Testis (tissue), 3 donors: ENCODE results near the gene ATP6V0D1. TPM values are rescaled to one million over a fixed set of nuclear protein-coding genes. Genes with fewer than 3 reads are reported as not detected.

Source experiments
- DNase-seq: peaks from one replicate; pipeline ENCODE4 v3.0.0-alpha.2; 2019
- H3K27ac ChIP-seq, 2 donors: fragments of 200-600 bp; sonication (generic); one replicate each; pipeline ENCODE4 v1.5.1; 2019
- H3K27me3 ChIP-seq: fragments of 200-600 bp; sonication (generic); one replicate; pipeline ENCODE4 v1.5.1; 2019
- H3K36me3 ChIP-seq: fragments of 200-600 bp; sonication (generic); one replicate; pipeline ENCODE4 v1.5.1; 2017; ENCODE audit warnings: low read depth; ENCODE audit errors: missing control alignments
- H3K4me1 ChIP-seq: fragments of 200-600 bp; sonication (generic); one replicate; pipeline ENCODE4 v1.5.1; 2019
- H3K4me3 ChIP-seq, 2 donors: fragments of 200-600 bp; sonication (generic); one replicate each; pipeline ENCODE4 v1.5.1; 2017 to 2019
- H3K9me3 ChIP-seq: fragments of 200-600 bp; sonication (generic); one replicate; pipeline ENCODE4 v1.5.1; 2017
- POLR2A ChIP-seq: fragments of 450-650 bp; IDR thresholded peaks from one replicate; pipeline ENCODE4 v1.6.1; 2017; ENCODE audit warnings: antibody characterized with exemption, mild to moderate bottlenecking, moderate library complexity
- WGBS, 2 donors: methylation state at CpG; one replicate each; pipeline ENCODE4 v1.1.5; 2018; 5-methylcytosine and 5-hydroxymethylcytosine counted together
- intact Hi-C: fragments of 100-400 bp; cut with DNase I; formaldehyde crosslinking; loops from one replicate; pipeline ENCODE4 v1.15.1; 2023; ENCODE audit warnings: low total_unique reads
- polyA plus RNA-seq: library from polyadenylated mRNA; stranded (reverse); fragments of 350-450 nt; fragmentation: Illumina TruSeq; extraction: RNeasy Lipid Tissue Mini Kit (QIAGEN cat#74804); gene quantifications from one replicate; pipeline ENCODE4 v1.2.3, GENCODE V29; 2014; ENCODE audit warnings: low read depth, low replicate concordance; ENCODE audit not compliant: insufficient read depth
- total RNA-seq, 2 donors: library from RNA; depleted of rRNA; stranded (reverse); fragments of >200 nt; gene quantifications; one replicate each; pipeline ENCODE4 v1.2.3, GENCODE V29; 2016
- TF ChIP-seq, protein P1 (sequence below), 3 experiments: fragments of 450-650 bp in 2 of 3; fragments of 200-600 bp in 1 of 3; sonication (generic) in 1 of 3; IDR thresholded peaks; one replicate each; pipeline ENCODE4 v1.5.1; 2016 to 2019; ENCODE audit warnings: antibody characterized with exemption in 3 of 3, mild to moderate bottlenecking in 2 of 3, moderate library complexity in 1 of 3

Gene ATP6V0D1
- total and polyA plus RNA-seq, 3 donors from 2014 or later: 95.0 to 165 (median 135) TPM

DNA sequence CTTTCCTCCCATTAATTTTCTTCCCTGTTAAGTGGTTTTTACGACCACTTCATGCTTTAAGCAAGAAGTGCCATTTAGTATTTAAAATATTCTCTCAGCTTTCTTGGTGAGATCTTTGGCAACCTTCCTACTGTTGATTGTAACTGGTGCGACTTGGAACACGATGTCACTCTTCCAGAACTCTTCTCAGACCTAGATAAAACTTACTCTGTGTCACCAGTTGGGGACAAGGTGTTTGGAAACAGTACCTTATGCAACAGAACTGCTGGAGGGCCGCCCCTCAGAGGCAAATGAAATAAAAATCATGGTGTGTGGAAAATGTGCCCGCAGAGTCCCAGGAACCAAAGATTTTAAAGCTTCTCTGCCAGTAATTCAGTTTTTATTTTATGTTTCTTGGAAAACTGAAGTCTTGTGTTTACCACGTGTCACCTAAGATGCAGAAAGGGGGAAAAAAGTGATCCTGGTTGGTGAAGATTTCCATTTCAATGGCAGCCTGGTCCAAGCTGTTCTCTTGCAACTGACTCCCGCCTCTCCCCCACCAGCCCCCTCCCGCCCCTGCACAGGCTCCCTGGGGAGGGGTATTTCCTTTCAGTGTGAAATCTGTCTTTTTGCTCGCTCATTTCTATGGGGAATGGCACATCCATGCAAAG, 57.2 kb downstream of the ATP6V0D1 start:
- no peak for TF ChIP-seq POLR2A
- peaks cover 14% of the 10 kb centered on the region for H3K4me1 ChIP-seq
- H3K4me3 ChIP-seq: no peak overlapping the region
- no peak overlapping the region for H3K27ac ChIP-seq
- H3K27me3 ChIP-seq: no peaks in the 10 kb centered on the region
- H3K9me3 ChIP-seq: no peaks in the 10 kb centered on the region
- DNase-seq: no peak
- WGBS, 2 donors: 39 to 47% methylated on average over 9 of the region's 9 CpGs
- intact Hi-C loops: no loop called here
- no peaks in the 10 kb centered on the region for H3K36me3 ChIP-seq

DNA sequence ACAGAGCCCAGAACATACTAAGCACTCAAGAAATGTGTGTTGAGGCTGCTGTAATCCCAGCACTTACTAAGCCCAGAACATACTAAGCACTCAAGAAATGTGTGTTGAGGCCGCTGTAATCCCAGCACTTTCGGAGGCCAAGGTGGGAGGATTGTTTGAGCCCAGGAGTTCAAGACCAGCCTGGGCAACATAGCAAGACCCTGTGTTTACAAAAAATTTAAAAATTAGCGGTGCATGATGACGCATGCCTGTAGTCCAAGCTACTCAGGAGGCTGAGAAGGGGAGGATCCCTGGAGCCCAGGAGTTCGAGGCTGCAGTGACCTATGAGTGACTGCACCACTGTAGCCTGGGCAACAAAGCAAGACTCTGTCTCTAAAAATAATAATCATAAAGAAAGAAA, 57.9 kb downstream of the ATP6V0D1 start:
- TF ChIP-seq, protein P1, sequence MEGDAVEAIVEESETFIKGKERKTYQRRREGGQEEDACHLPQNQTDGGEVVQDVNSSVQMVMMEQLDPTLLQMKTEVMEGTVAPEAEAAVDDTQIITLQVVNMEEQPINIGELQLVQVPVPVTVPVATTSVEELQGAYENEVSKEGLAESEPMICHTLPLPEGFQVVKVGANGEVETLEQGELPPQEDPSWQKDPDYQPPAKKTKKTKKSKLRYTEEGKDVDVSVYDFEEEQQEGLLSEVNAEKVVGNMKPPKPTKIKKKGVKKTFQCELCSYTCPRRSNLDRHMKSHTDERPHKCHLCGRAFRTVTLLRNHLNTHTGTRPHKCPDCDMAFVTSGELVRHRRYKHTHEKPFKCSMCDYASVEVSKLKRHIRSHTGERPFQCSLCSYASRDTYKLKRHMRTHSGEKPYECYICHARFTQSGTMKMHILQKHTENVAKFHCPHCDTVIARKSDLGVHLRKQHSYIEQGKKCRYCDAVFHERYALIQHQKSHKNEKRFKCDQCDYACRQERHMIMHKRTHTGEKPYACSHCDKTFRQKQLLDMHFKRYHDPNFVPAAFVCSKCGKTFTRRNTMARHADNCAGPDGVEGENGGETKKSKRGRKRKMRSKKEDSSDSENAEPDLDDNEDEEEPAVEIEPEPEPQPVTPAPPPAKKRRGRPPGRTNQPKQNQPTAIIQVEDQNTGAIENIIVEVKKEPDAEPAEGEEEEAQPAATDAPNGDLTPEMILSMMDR (IDR thresholded peaks at IDR 0.05): no peak
- H3K27me3 ChIP-seq: no peaks in the 10 kb centered on the region
- 89 to 90% methylated on average over 5 of the region's 5 CpGs for WGBS, 2 donors
- H3K9me3 ChIP-seq: no peaks in the 10 kb centered on the region
- no peak overlapping the region for H3K4me3 ChIP-seq
- intact Hi-C loops: no loop called here
- no peak overlapping the region for H3K27ac ChIP-seq
- no peak for DNase-seq
- H3K4me1 ChIP-seq: peaks cover 10% of the 10 kb centered on the region
- H3K36me3 ChIP-seq: no peaks in the 10 kb centered on the region

DNA sequence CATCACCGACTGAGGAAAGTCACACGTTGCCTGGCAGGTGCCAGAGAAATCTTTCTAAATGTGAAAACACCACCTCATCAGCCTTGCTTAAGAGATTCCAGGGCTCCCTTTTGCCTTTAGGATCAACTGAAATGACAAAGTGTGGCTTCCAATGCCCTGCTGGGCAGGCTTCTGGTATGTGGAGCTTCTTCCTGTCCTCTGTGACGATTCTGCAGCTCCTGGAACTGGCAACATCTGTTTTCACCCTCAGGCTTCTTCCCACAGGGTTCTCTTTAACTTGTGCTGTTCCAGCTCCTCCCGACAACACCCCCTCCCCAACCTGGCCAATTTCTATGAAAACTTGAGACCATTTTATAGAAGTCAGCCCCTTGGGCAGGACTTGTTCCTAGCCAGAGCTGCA, 59.9 kb downstream of the ATP6V0D1 start:
- intact Hi-C loops: no loop called here
- peaks cover 18% of the 10 kb centered on the region for H3K4me1 ChIP-seq
- H3K27me3 ChIP-seq: no peaks in the 10 kb centered on the region
- no peak overlapping the region for H3K4me3 ChIP-seq
- no peak overlapping the region for H3K27ac ChIP-seq
- TF ChIP-seq, protein P1 (IDR thresholded peaks at IDR 0.05): no peak
- no peak for TF ChIP-seq POLR2A
- DNase-seq: no peak
- H3K36me3 ChIP-seq: no peaks in the 10 kb centered on the region
- WGBS, 2 donors: 80% methylated on average over 4 of the region's 4 CpGs
- no peaks in the 10 kb centered on the region for H3K9me3 ChIP-seq

DNA sequence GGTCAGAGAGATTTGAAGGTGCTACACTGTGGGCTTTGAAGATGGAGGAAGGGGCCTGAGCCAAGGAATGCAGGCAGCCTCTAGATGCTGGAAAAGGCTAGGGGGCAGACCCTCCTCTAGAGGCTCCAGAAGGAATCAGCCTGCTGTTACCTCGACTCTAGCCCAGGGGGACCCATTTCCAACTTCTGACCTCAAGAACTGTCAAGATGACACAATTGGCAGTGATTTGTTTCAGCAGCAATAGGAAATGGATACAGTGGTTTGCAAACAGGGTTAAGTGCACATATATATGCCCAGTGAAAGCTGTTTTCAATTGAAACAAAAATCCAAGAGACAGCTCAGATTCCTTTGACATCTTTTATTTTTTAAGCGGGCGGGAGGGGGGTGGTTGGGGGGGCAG, 61.0 kb downstream of the ATP6V0D1 start:
- TF ChIP-seq, protein P1 (IDR thresholded peaks at IDR 0.05): no peak
- TF ChIP-seq POLR2A: no peak
- Histone ChIP-seq H3K36me3 (no peaks in the 10 kb centered on the region), H3K9me3 (no peaks in the 10 kb centered on the region), H3K27me3 (no peaks in the 10 kb centered on the region), H3K27ac (no peak overlapping the region), H3K4me1 (peaks cover 25% of the 10 kb centered on the region), H3K4me3 (no peak overlapping the region)
- no peak for DNase-seq
- WGBS, 2 donors: 83 to 88% methylated on average over 3 of the region's 3 CpGs
- intact Hi-C loops: no loop called here

DNA sequence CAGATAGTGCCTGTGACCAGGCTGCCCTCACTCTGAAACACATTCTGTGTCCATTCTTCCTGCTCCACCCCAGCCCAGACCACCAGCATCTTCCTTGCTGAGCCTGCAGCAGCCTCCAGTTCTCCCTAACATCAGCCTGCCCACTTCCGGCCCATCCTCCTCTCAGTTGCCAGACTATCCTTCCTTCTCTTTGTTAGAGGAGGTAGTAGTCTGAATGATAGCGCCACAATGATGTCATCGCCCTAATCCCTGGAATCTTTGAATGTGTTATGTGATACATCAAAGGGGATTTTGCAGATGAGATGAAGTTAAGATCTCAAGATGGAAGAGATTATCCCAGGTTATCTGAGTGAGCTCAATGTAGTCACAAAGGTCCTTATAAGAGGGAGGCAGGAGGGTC, 61.5 kb downstream of the ATP6V0D1 start:
- no peaks in the 10 kb centered on the region for H3K36me3 ChIP-seq
- peaks cover 29% of the 10 kb centered on the region for H3K4me1 ChIP-seq
- no peaks in the 10 kb centered on the region for H3K9me3 ChIP-seq
- intact Hi-C loops: no loop called here
- no peak for DNase-seq
- H3K27ac ChIP-seq: no peak overlapping the region
- 87 to 91% methylated on average over 3 of the region's 3 CpGs for WGBS, 2 donors
- H3K4me3 ChIP-seq: no peak overlapping the region
- H3K27me3 ChIP-seq: no peaks in the 10 kb centered on the region
- TF ChIP-seq POLR2A: no peak
- TF ChIP-seq, protein P1 (IDR thresholded peaks at IDR 0.05): no peak
